ENCODE data around the gene OVOL2.

OVOL2 gene

DNA sequence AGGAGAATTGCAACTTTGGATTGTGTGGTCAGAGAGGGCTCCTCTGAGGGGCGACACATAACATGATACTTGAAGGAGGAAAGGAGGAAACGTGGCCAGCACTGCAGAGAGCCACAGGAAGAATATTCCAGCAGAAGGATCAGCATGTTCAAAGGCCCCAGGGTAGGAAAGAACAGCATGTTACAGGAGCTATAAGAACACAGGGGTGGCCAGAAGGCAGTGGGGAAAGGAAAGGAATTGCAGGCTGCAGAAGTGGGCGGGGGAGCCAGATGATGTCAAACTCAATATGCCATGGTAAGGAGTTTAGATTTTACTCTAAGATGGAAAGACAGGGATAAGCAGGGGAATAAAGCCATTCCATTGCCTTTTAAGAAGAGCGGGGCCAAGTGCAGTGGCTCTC is 58.1 kb downstream of the OVOL2 start:
- in situ Hi-C loops (cut with MboI; ENCODE audit: low sequenced_read_pairs), result no loop called here
- Histone ChIP-seq H3K36me3 (replicated peaks) (no peaks in the 10 kb centered on the region), H3K4me1 (peaks cover 8% of the 10 kb centered on the region), H3K4me3 (no peak overlapping the region), H3K9me3 (no peaks in the 10 kb centered on the region), H3K27me3 (ENCODE audit: low read depth) (no peaks in the 10 kb centered on the region)
- no peak for DNase-seq (ENCODE audit: low spot score in 2 of 2)

DNA sequence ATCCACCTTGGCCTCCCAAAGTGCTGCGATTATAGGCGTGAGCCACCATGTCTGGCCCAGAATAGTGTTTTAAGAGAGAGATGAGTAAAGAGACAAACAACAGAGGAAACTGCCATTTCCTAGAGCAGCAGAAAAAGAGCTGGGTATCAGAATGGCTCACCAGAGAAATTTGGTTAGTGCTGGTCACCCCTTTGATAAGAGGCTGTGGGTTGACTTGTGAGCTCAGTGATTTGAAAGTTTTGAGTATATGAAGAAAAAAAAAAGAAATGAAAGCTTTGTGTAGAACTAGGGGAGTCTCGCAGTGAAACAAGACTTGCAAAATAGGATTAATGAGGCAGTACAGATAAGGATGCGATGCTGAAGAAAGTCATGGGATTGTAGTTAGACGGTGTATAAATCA is 59.3 kb downstream of the OVOL2 start:
- H3K36me3 ChIP-seq (replicated peaks), result no peaks in the 10 kb centered on the region
- H3K27me3 ChIP-seq (ENCODE audit: low read depth), result no peaks in the 10 kb centered on the region
- in situ Hi-C loops (cut with MboI; ENCODE audit: low sequenced_read_pairs), result no loop called here
- H3K4me1 ChIP-seq, result peaks cover 8% of the 10 kb centered on the region
- H3K9me3 ChIP-seq, result no peaks in the 10 kb centered on the region
- H3K4me3 ChIP-seq, result no peak overlapping the region
- no peak for DNase-seq (ENCODE audit: low spot score in 2 of 2)

GRCh38 chr20:17995967-17996819 is 61.5 kb downstream of the OVOL2 start:
- no peaks in the 10 kb centered on the region for H3K9me3 ChIP-seq
- H3K4me3 ChIP-seq, result no peak overlapping the region
- H3K4me1 ChIP-seq, result peaks cover 8% of the 10 kb centered on the region
- DNase-seq (ENCODE audit: low spot score in 2 of 2), result peak; percentile 57 to 64
- H3K36me3 ChIP-seq (replicated peaks), result no peaks in the 10 kb centered on the region
- H3K27me3 ChIP-seq (ENCODE audit: low read depth), result no peaks in the 10 kb centered on the region
- in situ Hi-C loops (cut with MboI; ENCODE audit: low sequenced_read_pairs), result no loop called here

DNA sequence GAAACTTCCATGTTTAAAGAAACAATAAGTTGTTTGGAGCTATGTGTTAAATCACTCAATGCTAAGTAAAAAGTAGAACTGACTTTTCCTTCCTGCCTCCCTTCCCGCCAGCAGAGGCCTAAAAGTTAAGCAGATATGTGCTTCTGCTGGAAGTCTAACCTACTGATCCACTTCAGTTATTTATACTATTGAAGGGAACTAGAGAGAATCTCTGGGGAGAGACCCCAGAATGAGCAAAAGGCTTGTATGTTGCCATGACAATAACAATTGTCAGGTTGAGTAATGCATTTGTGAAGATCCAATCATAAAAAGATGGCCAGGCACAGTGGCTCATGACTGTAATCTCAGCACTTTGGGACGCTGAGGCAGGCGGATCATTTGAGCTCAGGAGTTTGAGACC is 64.2 kb downstream of the OVOL2 start:
- Histone ChIP-seq H3K4me3 (no peak overlapping the region), H3K36me3 (replicated peaks) (peaks cover 23% of the 10 kb centered on the region), H3K9me3 (no peaks in the 10 kb centered on the region), H3K4me1 (peaks cover 8% of the 10 kb centered on the region), H3K27me3 (ENCODE audit: low read depth) (no peaks in the 10 kb centered on the region)
- no peak for DNase-seq (ENCODE audit: low spot score in 2 of 2)
- in situ Hi-C loops (cut with MboI; ENCODE audit: low sequenced_read_pairs), result no loop called here

DNA sequence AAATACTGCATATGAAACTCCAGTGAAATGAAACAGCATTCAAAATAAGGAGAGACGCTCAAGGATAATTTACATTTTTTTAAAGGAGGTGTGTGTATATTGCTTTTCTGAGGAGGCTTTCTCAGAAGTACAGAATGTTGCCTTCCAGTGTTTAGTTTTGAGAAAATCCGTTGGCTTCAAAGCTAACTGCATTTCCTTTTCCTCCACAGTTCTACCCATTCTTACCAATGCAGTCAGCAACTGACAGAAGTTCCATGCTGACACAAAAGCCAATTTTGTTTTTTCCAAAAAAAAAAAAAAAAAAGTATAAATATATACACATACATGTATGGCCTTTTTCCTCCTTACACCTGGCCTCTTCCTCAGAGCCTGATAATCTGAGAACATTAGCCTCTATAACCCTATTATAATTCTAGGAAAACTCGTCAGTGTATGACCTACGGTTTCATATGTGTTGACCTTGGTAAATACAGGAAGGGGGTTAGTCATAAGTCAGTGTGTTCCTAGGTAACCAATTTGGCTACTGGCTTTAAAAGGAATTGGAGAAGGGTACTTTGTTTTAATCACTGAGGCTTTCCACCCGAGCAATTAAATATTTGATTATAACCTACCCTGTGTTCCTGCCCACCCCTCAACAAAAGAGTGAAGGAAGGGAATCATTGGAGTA is 64.7 kb downstream of the OVOL2 start:
- no peak overlapping the region for H3K4me3 ChIP-seq
- in situ Hi-C loops (cut with MboI; ENCODE audit: low sequenced_read_pairs), result no loop called here
- no peak for DNase-seq (ENCODE audit: low spot score in 2 of 2)

DNA sequence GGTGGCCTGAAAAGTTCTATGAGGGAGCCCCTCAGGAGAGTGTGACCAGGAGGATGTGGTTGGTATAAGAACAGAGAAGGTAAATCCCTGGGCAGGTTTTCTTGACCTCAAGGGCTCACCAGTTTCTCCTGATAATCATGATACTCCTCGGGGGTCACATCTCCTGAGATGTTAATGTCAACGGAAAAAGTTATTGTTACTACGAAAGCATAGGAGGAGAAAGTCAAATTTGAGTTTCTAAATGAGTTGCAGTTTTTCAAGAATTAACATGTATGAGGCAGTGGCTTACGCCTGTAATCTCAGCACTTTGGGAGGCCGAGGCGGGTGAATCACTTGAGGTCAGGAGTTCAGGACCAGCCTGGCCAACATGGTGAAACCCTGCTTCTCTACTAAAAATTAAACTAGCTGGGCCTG is 65.5 kb downstream of the OVOL2 start:
- in situ Hi-C loops (cut with MboI; ENCODE audit: low sequenced_read_pairs), result no loop called here
- DNase-seq (ENCODE audit: low spot score in 2 of 2), result no peak
- peaks cover 8% of the 10 kb centered on the region for H3K4me1 ChIP-seq
- H3K4me3 ChIP-seq, result no peak overlapping the region
- no peaks in the 10 kb centered on the region for H3K9me3 ChIP-seq
- H3K27me3 ChIP-seq (ENCODE audit: low read depth), result no peaks in the 10 kb centered on the region
- H3K36me3 ChIP-seq (replicated peaks), result peaks cover 35% of the 10 kb centered on the region

More for the DNA sequence above, 64.7 kb downstream of the OVOL2 start:
- H3K9me3 ChIP-seq, result no peaks in the 10 kb centered on the region
- no peaks in the 10 kb centered on the region for H3K27me3 ChIP-seq (ENCODE audit: low read depth)
- H3K4me1 ChIP-seq, result peaks cover 8% of the 10 kb centered on the region
- peaks cover 27% of the 10 kb centered on the region for H3K36me3 ChIP-seq (replicated peaks)

DNA sequence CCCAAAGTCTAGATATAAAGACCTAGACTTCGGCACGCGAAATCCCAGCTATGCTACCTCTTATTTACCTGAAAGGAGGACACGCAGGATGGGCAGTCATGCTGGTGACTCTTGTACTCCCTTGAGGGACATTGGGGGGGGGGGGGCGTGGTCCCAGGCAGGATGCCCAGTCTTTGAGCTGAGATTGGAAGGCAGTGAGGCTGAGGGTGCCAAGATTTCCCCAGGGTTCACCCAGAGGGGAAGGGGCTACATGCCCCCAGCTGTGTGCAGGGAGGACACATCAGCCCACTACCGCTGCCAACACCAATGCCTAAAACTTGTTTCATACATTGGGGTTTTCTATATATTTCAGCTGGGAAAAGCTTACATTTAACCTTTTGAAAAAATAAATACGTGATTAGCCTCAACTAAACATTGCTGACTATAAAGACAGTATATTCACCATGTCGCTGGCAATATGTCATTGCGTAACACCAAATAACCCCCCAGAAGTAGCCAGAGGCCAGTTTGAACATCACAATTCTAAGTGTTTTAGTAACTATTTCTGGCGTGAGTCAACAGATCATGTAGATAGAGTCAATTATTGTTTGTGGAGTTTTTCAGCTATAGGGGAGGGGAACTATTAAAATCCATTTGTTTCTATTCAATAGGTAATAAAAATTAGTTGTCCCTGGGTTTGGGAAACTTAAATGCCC is 67.3 kb downstream of the OVOL2 start:
- H3K9me3 ChIP-seq, result no peaks in the 10 kb centered on the region
- DNase-seq (ENCODE audit: low spot score in 2 of 2), result no peak
- no peaks in the 10 kb centered on the region for H3K27me3 ChIP-seq (ENCODE audit: low read depth)
- H3K4me3 ChIP-seq, result no peak overlapping the region
- peaks cover 40% of the 10 kb centered on the region for H3K36me3 ChIP-seq (replicated peaks)
- H3K4me1 ChIP-seq, result peaks cover 4% of the 10 kb centered on the region
- in situ Hi-C loops (cut with MboI; ENCODE audit: low sequenced_read_pairs), result no loop called here

- no peak overlapping the region for H3K4me3 ChIP-seq
- peaks cover 40% of the 10 kb centered on the region for H3K36me3 ChIP-seq (replicated peaks)
- H3K9me3 ChIP-seq, result no peaks in the 10 kb centered on the region
- DNase-seq (ENCODE audit: low spot score in 2 of 2), result no peak
- in situ Hi-C loops (cut with MboI; ENCODE audit: low sequenced_read_pairs), result no loop called here
- H3K4me1 ChIP-seq, result peaks cover 15% of the 10 kb centered on the region
- no peaks in the 10 kb centered on the region for H3K27me3 ChIP-seq (ENCODE audit: low read depth)
Measured at GRCh38 chr20:17987988-17988387, 69.7 kb downstream of the OVOL2 start.

GRCh38 chr20:17985388-17986018 is 72.2 kb downstream of the OVOL2 start:
- Histone ChIP-seq H3K4me1 (peaks cover 18% of the 10 kb centered on the region), H3K4me3 (no peak overlapping the region), H3K27me3 (ENCODE audit: low read depth) (no peaks in the 10 kb centered on the region), H3K36me3 (replicated peaks) (peaks cover 38% of the 10 kb centered on the region), H3K9me3 (no peaks in the 10 kb centered on the region)
- in situ Hi-C loops (cut with MboI; ENCODE audit: low sequenced_read_pairs), result no loop called here
- DNase-seq (ENCODE audit: low spot score in 2 of 2), result no peak

DNA sequence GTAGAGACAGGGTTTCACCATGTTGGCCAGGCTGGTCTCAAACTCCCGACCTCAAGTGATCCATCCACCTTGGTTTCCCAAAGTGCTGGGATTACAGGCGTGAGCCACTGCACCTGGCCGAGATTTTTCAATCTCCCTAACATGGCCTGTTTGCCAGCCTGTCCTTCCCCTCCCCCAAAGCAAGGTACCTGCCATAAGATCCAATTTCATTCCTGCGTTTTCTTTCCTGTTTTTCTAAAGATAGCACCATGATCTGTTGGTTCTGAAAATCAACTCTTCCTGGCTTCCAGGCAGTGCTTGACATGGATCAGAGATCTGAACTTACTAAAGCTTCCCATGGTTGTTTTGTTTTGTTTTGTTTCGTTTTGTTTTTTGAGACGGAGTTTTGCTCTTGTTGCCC is 81.4 kb downstream of the OVOL2 start:
- in situ Hi-C loops (cut with MboI; ENCODE audit: low sequenced_read_pairs), result no loop called here
- Histone ChIP-seq H3K9me3 (no peaks in the 10 kb centered on the region), H3K4me3 (no peak overlapping the region), H3K36me3 (replicated peaks) (peaks cover 41% of the 10 kb centered on the region), H3K4me1 (peaks cover 7% of the 10 kb centered on the region), H3K27me3 (ENCODE audit: low read depth) (no peaks in the 10 kb centered on the region)
- DNase-seq (ENCODE audit: low spot score in 2 of 2), result no peak

Data from HAP-1 (cell line).